ENCODE measurements around the gene PHOX2A.

- TF ChIP-seq CTCF (IDR thresholded peaks at IDR 0.05; ENCODE audit: insufficient read depth, low read depth, low read length) (no peak), EZH2 (IDR thresholded peaks at IDR 0.05; ENCODE audit: insufficient read depth, low read length) (no peak)
Observed at GRCh38 chr11:72189455-72190250, 54.3 kb downstream of the PHOX2A start.
